Left ventricle myocardium superior (tissue), 1 donor: ENCODE data around the gene GNAT1. TPM values are rescaled to one million over a fixed set of nuclear protein-coding genes. Genes with fewer than 3 reads are reported as not detected.

Experiments
- ATAC-seq: fragments of 200-7000 bp; cut with Tn5 transposase; one replicate; pipeline ENCODE4 v1.9.1; 2020; ENCODE audit warnings: mild to moderate bottlenecking, moderate library complexity
- DNase-seq: peaks from one replicate; pipeline ENCODE4 v3.0.0-alpha.2; 2020
- intact Hi-C: fragments of 100-400 bp; cut with micrococcal nuclease; formaldehyde crosslinking; loops from one replicate; pipeline ENCODE4 v1.11.0; 2022
- microRNA-seq: library from miRNA; unstranded; fragments of <30 nt; microRNA quantifications from one replicate; pipeline ENCODE4 v1.2.0, GENCODE V29; 2020; ENCODE audit warnings: borderline number of aligned reads
- total RNA-seq: library from RNA; stranded (reverse); fragmentation: NEBNext Ultra II Directional; extraction: Animal tissue kit (Norgen Biotek cat#: 25700); gene quantifications from one replicate; pipeline ENCODE4 v1.2.1, GENCODE V29; 2021
- donor health status: DM: no; HTN: yes; CAD: no; lungs with severe emphysema.

GNAT1 gene
- total RNA-seq, 1 donor from 2014 or later: not detected

- intact Hi-C loops: no loop called here
- ATAC-seq (no peak), DNase-seq (no peak)
Observed at GRCh38 chr3:50245251-50245745, 53.9 kb downstream of the GNAT1 start.

DNA sequence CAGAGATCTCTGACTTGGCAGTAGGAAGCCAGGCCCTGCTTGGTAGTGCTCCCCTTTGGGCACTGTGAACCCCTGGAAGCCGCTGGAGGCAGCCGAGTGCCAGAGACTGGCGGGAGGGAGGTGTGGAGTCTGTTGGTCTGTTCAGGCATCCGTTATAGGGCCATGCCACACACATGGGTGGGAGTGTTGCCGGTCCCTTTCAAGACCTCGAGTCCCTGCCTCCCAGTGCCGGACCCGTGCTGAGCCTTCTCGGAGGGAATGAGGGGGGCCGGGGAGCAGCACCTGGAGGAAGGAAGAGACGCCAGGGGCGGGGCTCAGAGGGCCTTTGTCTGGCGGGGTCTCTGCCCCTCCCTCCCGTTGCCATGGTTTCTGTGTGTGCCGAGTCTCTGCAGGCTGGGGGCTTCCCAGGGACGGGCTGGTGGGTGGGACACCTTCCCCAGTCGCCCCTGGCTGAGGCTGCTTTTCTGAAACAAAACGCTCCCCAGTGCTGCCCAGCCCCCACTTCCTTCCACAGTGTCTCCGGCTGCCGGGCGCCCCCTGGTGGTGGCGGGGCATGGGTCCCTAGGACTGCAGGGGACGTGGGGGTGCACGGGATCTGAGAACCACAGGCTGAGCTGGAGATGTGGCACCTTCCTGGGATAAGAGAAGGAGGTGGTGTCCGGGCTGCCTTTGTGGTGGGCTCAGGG is 54.6 kb downstream of the GNAT1 start:
- peak; percentile 78 for ATAC-seq

GRCh38 chr3:50246517-50246954 is 55.1 kb downstream of the GNAT1 start:
- ATAC-seq: peak; percentile 34
- DNase-seq: no peak
- intact Hi-C loops: no loop called here

More for the DNA sequence above, 54.6 kb downstream of the GNAT1 start:
- peak; percentile 95 for DNase-seq
- intact Hi-C loops: no loop called here

Small RNA genes within 50 kb of the gene (microRNA-seq; reads per million reads assigned to microRNA genes)
- gene MIR566 (not detected), gene MIR5787 (not detected)

Other genes starting within 250 kb of the GNAT1 start
- gene RBM5, start 102.7 kb upstream of the GNAT1 start, total RNA-seq: 73.8 TPM
- 11.4 TPM for gene SEMA3F, start 36.3 kb upstream of the GNAT1 start, total RNA-seq
- 10.4 TPM for gene SLC38A3, start 13.7 kb downstream of the GNAT1 start, total RNA-seq
- 137 TPM for gene GNAI2, start 44.6 kb downstream of the GNAT1 start, total RNA-seq
- 20.6 TPM for gene SEMA3B, start 77.5 kb downstream of the GNAT1 start, total RNA-seq
- 31.6 TPM for gene LSMEM2, start 87.5 kb downstream of the GNAT1 start, total RNA-seq
- 79.3 TPM for gene IFRD2, start 100.8 kb downstream of the GNAT1 start, total RNA-seq
- gene HYAL3, start 107.8 kb downstream of the GNAT1 start, total RNA-seq: 0.92 TPM
- gene NAA80, start 107.8 kb downstream of the GNAT1 start, total RNA-seq: 6.7 TPM
- gene HYAL1, start 112.0 kb downstream of the GNAT1 start, total RNA-seq: 70.0 TPM
- 36.0 TPM for gene HYAL2, start 131.1 kb downstream of the GNAT1 start, total RNA-seq
- 30.7 TPM for gene TUSC2, start 136.6 kb downstream of the GNAT1 start, total RNA-seq
- gene RASSF1, start 149.2 kb downstream of the GNAT1 start, total RNA-seq: 10.5 TPM
- gene ZMYND10, start 154.1 kb downstream of the GNAT1 start, total RNA-seq: 0.07 TPM
- gene NPRL2, start 159.2 kb downstream of the GNAT1 start, total RNA-seq: 16.8 TPM
- gene CYB561D2, start 159.3 kb downstream of the GNAT1 start, total RNA-seq: 5.2 TPM
- gene TMEM115, start 167.9 kb downstream of the GNAT1 start, total RNA-seq: 27.4 TPM